HepG2 (cell line): ENCODE results near the gene MXRA8.

Source experiments
- SUZ12 ChIP-seq: fragments of 150-350 bp; IDR thresholded peaks from 2 replicates; pipeline ENCODE4 v1.6.1; 2014; ENCODE audit warnings: low read depth, low read length
- ZBTB7A ChIP-seq: sonication (generic); formaldehyde crosslinking; IDR thresholded peaks from 2 replicates; pipeline ENCODE4 v1.8.0; 2022; ENCODE audit warnings: mild to moderate bottlenecking, missing genetic modification reagents

DNA sequence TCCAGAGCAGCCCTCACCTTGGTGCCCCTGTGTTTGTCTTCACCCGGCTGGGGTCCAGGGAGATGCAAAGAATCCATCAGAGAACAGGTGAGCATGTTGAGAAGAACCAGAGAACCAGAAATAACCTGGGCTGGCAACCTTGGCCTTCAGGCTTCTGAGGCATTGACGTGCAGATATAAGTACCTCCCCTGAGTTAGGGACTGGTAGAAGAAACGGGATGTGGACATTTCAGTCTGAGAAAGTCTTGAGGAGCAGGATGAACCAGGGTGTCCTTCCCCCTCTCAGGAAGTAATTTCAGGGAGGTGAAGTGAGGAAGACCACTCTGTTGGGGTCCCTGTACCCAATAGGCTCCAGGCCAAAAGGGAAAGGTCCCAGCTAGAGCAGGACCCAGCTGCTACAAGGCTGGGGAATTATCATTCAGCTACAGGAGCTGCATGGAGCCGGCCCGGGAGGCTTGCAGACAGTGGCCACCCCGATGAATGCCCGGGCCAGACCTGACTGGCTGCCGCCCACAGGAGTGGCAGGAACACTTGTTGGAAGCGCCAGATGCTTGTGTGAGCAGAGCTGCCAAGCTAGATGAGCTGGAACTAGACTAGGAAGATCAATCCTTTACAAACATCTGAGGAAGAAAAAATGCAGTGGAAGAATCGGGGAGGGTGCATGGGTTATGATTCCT lies 18.3 kb upstream of the MXRA8 start:
- TF ChIP-seq ZBTB7A (CRISPR knock-in tag), result no peak
- no peak for TF ChIP-seq SUZ12
